ENCODE data around the gene AGBL4.

- no peak for TF ChIP-seq TAF1 (IDR thresholded peaks at IDR 0.05; ENCODE audit: borderline replicate concordance, insufficient read depth, low read length)
- TF ChIP-seq REST (IDR thresholded peaks at IDR 0.05; ENCODE audit: insufficient read depth in 1 of 2, low read depth in 2 of 2, low read length in 2 of 2), result no peak
Measured at GRCh38 chr1:49318218-49318617, 705.5 kb downstream of the AGBL4 start.
